Retinal pigment epithelial cell (primary cell): ENCODE measurements around the gene FOXP1.

Experiments used
- DNase-seq: peaks from one replicate; pipeline ENCODE4 v3.0.0-alpha.2; 2010; ENCODE audit warnings: low read depth
- H3K4me3 ChIP-seq: 2 replicates; pipeline ENCODE4 v1.5.1; 2011; ENCODE audit warnings: mild to moderate bottlenecking, low read length, control low read depth, moderate library complexity
- TF ChIP-seq, protein P1 (sequence below): conservative IDR thresholded peaks from 2 replicates; pipeline ENCODE4 v1.5.1; 2011; ENCODE audit warnings: low read depth, low read length, control low read depth, inconsistent platforms

Gene FOXP1

DNA sequence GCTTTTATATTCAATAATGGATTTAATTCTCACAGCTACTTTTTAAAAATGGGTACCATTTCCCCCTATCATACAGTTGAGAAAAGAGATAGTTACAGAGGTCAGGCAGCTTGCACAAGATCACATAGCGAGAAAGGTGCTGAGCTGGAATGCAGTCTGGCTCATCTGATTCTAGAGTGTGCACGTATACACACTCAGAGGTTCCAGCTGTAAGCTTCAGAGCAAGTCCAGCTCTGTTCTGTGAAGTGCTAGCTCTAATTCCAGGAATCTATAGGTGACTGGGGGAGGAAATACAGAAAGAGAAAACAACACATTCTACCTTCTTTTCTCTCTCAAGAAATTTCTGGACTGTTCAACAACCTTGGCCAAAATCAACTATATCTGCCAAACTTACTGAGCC is 318.7 kb downstream of the FOXP1 start:
- TF ChIP-seq, protein P1, sequence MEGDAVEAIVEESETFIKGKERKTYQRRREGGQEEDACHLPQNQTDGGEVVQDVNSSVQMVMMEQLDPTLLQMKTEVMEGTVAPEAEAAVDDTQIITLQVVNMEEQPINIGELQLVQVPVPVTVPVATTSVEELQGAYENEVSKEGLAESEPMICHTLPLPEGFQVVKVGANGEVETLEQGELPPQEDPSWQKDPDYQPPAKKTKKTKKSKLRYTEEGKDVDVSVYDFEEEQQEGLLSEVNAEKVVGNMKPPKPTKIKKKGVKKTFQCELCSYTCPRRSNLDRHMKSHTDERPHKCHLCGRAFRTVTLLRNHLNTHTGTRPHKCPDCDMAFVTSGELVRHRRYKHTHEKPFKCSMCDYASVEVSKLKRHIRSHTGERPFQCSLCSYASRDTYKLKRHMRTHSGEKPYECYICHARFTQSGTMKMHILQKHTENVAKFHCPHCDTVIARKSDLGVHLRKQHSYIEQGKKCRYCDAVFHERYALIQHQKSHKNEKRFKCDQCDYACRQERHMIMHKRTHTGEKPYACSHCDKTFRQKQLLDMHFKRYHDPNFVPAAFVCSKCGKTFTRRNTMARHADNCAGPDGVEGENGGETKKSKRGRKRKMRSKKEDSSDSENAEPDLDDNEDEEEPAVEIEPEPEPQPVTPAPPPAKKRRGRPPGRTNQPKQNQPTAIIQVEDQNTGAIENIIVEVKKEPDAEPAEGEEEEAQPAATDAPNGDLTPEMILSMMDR: no peak
- no peak overlapping the region for H3K4me3 ChIP-seq
- DNase-seq: no peak

DNA sequence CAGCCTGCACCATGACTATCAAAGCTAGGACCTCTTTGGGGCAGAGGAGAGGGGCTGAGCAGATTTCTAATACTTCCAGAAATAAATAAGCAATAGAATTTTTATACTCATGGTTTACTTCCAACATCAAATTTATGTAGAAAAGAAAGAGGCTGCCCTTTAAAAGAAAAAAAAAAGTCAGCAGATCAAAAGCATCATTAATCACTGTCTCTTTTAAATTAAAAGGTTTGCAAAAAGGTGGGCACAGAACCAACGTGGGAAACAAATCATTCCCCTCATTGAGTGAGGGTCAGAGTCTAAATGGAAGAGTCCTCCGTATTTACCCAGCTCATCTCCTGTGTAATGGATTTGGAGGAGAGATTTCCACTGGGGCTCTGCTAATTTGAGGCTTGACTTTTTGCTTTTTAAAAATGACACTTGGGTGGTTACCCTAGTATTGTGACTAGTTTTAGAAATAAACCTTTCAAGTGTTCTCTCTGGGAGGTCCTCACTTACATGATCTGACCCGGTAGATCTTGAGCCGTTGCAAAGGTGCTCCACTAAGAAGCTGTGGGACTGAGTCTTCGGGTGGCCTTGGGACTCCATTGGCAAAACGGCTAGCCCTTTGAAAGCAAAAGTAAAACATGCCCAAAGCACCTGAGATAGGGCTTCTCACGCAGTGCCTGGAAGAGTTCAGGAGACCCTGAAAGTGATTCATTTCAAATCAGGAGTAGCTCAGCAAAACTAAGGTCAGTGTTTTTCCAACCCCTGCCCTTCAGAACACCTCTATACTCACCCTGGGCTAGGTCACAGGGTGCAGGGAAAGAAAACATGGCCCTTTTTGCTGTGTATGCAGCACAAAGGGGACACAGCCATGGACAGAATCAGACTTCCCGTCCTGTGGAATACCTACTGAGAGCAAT is 320.9 kb downstream of the FOXP1 start:
- H3K4me3 ChIP-seq: no peak overlapping the region
- TF ChIP-seq, protein P1: no peak
- DNase-seq: no peak

DNA sequence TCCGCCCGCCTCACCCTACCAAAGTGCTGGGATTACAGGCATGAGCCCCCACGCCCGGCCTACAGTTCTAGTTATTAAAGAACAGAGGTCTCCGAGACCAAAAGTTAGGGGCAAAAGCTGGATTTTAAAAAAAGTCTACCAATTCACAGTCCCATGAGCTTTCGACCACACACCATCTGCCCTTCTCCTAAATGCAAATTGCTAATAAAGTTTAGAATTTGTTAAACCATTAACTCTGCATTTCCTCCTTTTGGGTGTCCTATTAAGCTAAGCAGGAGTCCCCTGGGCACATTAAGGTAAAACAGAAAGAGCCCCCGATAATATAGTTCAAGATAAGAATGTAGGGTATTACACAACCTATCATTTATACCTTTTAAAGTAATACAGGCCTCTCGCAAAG is 322.7 kb downstream of the FOXP1 start:
- TF ChIP-seq, protein P1: no peak
- no peak for DNase-seq
- no peak overlapping the region for H3K4me3 ChIP-seq

DNA sequence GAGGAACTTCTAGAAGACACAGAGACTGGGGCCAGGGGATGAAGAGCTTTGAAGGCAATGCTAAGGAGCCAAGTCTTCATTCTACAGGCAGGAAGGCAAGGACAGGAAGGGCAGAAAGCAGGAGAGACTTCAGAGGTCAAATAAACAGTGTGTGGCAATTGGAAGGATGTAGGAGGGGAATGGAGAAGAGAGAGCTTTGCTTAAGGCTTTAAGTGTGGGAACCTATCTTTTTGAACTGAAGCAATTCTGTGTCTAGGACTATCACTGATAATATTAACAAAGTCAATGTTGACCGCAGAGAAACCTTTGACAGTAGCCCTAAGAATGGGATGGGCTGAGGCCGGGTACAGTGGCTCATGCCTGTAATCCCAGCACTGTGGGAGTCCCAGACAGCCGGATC is 325.0 kb downstream of the FOXP1 start:
- no peak overlapping the region for H3K4me3 ChIP-seq
- DNase-seq: no peak
- TF ChIP-seq, protein P1: no peak

DNA sequence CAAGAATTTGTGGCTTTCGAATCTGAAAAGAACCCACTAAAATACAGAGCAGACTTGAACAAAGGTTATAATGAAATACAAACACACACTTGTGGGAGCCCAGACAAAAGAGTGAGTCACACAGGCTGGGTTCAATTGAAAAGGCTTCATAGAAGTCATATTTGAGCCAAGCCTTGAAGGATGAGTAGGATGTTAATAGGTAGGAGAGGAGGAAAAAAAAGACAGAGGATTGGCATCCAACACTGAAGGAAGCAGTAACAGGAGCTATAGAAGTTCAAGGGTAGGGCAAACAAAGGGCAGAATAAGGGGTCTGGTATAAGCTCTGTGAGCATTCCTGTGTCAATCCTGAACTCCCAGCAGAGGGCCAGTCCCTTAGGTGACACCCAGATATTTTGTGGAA is 325.4 kb downstream of the FOXP1 start:
- DNase-seq: no peak
- H3K4me3 ChIP-seq: no peak overlapping the region
- TF ChIP-seq, protein P1: no peak

DNA sequence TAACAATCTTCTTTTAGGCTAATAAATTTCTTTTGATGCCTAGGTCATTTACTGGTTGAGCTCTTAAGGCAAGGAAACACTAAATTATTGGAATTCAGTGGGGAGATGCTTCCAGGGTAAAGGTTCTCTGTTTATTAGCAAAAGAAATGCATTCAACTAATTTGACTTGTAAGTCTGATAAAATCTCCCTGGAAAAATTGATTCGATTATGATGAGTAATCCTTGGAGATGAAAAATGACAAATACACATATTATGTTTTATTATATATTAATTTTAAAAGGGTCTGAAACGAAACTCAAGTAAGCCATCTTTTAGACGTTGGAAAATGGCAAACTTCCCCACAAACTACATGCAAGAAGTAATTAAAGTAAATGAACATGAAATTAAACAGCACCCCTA is 328.0 kb downstream of the FOXP1 start:
- TF ChIP-seq, protein P1: no peak
- no peak overlapping the region for H3K4me3 ChIP-seq
- DNase-seq: no peak
